GM18511 (cell line): ENCODE measurements around the gene CTNNA3.

Source experiments
- ATAC-seq: cut with Tn5 transposase; IDR thresholded peaks from one replicate; pipeline ENCODE4 v1.9.1; 2021; ENCODE audit warnings: mild to moderate bottlenecking, moderate library complexity; ENCODE audit not compliant: unreplicated experiment

Gene CTNNA3

DNA sequence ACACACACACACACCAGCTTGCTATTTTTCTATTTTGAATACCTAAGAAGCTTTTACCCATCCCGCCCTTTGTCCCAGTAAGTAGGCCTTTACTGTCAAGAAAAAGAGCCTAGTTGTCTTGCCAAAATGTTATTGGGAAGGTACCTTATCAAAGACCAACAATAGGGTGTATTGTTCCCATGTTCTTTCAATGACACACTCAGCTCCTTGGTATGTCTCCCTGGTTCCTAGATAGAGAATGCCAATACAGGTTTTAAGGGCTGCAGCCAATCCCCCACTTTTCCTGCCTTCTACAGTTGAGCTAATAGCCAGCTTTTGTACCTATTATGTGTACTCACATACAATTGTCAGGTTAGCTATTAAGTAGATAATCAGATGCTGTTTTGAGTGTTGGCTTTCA is 862.1 kb downstream of the CTNNA3 start:
- ATAC-seq, result no peak

DNA sequence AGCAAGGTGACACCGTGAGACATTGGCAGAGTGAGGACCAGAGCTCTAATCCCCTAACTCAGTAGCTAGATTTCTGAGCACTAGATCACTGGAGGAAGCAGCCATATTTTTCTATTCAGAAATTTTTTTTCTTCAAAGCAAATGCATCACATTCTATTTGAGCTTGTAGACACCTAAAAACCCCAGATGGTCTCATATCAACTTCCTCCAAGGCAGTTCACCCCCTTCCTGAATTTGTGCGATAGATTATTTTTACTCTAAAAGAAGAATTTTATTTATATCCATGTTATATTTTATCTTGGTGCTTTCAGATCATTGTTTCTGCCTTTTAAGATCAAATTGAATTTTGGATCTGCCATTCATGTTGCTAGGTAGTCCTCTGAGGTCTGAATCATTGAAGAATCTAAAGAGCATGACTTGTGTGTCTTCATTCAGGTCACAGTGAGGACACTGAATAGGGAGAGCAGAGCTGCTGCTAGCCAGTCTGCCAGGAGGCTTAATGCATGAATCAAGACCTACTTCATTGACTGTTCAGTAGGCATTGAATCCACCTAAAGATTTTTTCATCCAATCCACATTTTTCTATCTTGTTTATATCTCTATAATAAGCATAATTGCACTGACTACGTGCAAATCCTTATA is 863.1 kb downstream of the CTNNA3 start:
- no peak for ATAC-seq

DNA sequence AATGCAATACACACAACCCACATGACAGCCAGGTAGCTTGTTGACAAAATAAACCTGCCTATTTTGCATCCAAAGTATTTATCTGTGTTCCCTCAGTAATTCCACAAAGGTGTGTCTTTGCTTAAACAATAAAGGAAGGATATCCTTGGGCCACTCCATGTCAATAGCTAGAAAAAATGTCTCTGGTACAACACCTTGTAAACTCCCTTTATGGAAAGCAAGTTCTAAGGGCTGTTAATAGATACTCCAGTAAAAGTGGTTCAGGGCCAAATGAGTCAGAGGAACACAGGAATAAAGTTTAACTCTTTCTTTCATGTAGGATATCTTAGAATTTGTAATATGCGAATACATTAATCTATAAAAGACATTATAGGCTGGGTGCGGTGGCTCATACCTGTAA is 867.0 kb downstream of the CTNNA3 start:
- no peak for ATAC-seq

DNA sequence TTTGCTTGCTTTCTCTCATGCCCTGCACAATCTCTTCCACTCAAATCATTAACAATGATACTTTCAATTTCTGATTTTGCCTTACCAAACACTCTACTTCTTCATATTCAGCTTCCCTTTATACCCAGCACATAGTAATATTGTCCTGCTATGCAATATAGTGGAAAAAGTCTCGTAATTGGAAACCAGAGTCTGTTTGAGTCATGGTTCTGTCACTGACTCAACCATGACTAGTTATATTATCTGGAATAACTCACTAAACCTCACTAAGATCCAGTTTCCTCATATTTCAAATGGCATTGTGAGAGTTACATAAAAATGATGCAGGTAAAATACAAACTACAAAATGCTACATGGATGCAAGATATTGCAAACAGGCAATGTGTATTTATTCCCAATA is 868.6 kb downstream of the CTNNA3 start:
- no peak for ATAC-seq

DNA sequence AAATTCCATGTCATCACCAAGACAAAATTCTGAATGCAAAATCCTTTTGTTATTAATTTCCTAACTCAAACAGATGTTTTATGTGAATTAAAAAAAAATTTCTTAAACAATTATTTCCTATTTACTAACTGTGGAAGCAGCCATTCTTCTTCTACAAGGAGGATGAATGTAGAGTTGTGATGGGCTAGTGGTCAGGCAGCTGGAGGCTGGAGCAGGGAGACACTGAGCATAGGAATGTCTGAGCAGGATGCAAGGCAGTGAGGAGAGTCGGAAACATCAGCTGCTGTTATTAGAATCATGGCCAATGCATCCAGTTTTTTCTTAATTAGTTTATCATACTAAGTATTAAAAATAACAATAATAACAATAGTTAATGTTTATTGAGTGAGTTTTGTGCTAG is 872.7 kb downstream of the CTNNA3 start:
- no peak for ATAC-seq

DNA sequence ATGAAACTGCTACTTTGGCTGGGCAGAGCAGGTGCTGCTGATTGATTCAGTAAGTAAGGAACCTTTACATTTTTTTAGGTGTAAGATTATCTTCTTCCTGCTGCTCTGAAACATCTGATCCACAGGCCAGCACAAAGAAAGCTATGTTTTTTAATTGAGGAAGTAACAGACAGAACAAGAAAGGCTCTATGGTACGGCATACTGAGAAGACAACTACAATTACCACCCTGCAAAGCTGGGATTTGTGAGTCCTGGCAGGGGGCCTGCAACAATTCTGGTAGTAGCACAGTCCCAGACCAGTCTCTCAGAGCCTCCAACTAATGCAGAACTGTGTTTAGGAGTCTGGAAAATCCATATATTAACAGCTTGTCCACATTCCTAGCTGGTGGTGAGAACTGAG is 873.2 kb downstream of the CTNNA3 start:
- ATAC-seq, result no peak

DNA sequence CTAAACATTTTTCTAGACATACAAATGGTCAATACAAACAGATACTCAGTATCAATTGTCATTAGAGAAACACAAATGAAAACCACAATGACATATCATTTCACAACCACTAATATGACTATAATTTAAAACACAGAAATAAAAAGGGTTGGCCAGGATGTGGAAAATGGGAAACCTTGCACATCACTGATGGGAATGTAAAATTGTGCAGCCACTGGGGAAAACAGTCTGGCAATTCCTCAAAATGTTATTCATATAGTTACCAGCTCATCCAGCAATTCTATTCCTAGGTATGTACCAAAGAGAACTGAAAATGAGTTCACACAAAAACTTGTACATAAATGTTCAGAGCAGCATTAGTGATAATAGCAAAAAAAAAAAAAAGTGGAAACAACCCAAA is 876.3 kb downstream of the CTNNA3 start:
- no peak for ATAC-seq

DNA sequence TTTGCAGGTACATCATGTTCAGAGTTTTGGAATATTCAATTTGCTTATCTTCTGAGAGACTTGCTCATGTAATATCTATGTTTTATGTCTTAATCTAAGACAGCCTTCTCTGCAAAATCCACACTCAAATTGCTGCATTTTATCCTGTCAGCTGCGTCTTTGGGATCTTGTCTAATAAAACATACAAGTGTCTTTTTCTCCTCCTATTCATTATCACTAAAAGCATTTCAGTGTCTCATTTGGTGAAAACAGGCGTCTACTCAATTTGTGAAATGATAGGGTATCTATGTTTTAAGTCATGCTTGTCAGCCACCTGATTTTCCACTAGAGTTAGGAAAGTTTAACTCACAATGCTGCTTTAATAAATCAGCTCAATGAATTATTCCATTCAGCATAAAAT is 882.9 kb downstream of the CTNNA3 start:
- no peak for ATAC-seq

DNA sequence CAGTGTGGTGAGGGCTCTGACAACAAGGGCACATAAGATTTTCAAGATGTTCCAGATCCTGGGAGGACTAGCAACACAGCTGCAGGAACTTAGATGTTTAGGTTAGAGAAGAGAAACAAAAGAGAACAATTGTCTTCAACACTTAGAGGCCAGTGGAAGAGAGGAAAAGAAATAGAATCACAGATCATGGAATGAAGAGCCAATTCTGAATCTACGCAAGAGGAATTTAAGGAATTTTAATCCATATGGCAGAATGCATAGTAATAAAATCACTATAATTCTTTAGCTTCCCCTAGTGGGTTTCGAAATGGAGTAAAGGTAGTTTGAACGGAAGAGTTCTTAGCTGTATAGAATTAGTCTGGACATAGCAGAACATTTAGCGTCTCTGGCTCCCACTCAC is 884.8 kb downstream of the CTNNA3 start:
- no peak for ATAC-seq

DNA sequence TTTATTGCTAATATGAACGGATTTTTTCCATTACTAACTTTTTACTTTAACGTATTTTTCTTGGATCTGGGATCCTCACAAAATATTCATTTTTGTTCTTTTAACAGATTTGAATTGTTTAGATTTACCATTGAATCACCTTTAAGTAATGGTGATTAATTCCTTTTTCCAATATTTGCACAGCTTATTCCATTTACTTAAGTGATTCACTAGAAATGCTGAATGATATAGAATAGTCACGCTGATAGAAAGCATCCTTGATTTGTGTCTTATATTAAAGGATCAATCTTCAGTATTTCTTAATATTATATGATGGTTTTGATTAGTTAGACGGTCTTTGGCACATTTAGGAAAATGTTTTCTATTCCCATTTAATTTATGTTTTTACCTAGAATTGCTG is 886.6 kb downstream of the CTNNA3 start:
- ATAC-seq, result no peak

DNA sequence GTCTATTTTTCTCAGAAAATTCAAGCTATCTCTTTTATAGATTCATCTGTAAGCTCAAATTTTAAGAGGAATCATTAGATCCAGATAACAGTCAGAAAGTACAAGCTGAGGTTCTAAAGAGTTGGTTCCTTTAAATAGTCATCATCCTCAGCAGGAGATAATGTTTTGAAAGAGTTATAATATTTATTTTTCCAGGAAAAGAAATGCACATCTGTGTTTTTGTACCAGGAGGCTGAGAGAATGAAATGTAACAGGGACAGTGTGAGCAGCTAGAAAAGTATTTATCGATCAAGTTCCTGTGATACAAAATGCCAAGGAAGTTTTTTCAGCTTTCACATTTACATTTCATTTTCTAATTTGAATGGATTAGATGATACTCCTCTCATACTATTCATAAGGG is 890.4 kb downstream of the CTNNA3 start:
- ATAC-seq, result no peak

DNA sequence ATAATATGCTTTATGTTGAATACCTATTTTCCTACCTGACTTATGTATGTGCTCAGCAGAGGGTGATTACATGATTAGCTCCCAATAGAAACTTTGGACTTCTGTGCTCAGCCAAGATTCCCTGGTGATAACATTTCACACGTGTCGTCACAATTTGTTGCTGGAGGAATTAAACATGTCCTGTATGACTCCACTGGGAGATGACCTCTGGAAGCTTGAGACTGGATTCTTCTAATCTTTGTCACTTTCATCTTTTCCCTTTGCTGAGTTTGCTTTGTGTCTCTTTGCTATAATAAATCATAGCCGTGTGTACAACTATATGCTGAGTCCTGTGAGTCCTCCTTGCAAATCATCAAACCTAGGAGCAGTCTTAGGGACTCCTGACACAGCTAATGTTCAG is 891.0 kb downstream of the CTNNA3 start:
- ATAC-seq, result no peak

DNA sequence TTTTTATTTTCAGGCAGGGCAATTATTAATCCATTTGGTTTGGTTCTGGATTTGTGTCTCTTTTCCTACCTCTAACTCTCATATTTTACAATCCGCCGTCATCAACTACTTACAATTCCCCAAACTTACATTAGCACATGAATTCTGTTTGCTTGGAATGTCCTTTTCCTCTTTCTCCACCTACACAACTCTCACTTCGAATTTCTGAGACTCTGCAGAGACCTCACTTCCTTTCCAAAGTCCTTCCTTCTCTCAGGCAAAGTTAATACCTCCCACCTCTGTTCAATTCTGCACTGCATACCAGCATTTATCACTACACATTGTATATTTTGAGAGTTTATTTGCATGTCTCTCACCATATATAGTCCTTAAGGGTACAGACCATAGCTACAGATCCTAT is 892.8 kb downstream of the CTNNA3 start:
- ATAC-seq, result no peak

DNA sequence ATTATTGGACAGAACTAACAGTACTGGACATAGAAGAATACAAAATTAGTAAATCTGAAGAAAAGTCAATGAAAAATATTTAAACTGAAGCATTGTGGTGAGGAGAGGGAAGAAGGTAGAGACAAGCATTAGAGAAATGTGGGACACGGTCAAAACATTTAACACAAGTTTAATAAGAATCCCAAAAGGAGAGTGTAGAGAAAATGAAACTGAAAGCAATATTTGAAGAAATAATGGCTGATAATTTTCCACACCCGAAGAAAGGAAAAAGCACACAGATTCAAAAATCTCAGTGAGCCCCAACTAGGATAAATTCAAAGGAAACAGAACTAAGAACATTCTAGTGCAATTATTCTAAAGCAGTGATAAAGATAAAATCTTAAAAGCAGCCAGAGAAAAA is 896.5 kb downstream of the CTNNA3 start:
- no peak for ATAC-seq

DNA sequence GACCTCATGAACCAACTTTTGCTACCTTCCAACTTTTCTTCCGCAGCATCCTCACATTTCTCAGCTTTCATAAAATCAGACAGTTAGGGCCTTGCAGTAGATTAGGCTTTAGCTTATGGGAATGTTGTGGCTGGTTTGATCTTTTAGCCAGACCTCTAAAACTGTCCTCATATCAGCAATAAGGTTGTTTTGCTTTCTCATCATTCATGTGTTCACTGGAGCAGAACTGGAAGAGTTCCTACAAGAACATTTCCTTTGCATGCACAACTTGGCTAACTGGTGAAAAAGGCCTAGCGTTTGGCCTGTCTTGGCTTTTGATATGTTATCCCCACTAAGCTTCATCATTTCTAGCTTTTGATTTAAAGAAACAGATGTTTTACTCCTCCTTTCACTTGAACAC is 900.1 kb downstream of the CTNNA3 start:
- ATAC-seq, result no peak

DNA sequence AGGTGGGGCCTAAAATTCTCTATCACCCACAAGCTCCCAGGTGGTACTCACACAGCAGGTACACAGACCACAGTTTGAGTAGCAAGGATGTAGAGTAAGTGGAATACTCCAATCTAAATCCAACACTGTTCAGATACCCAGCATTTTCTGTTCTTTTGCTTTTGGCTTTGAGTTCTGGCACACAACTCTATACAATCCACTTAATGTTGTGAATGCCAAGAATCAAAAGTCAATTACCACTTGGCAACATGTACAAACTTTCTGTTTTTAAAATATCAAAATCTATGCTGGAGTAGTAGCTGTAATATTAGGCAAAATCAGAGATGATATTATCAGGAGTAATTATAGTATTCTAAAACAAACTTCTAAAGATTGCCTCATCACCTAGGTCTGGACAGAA is 903.6 kb downstream of the CTNNA3 start:
- ATAC-seq, result no peak

DNA sequence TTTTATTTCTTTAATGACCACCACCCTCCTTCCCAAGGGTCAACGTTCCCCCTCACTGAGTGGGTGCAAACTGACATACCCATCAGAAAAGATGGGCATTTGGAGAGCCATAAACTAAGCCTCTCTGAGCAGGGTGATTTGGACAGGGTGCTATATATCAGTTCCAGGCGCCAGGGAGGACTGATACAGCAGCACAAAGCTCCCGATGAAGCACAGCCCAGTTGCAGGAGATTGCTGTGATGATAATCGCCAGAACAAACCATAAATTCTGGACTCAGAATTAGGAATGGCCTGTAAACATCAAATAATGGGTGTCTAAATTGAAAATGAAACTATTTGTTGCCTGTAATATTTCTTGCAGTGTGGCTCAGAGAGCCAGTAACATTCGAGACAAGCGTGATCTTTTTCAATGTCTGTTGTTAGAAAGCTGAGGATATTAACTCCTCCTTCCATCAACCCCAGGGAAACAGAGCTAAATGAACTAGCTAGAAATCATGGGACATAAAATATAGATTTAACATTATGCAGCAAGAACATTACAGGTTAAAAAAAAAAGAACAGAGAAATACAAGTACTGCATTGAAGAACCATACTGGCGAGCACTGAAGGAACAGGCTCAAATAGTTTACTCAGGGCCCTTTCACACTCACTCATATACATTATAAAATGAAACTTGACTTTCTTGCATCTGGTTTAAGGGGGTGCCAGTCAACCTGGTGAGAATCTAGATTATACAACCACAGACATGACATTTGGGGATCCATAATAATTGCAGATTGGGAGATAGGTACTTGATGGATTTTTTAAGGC is 907.6 kb downstream of the CTNNA3 start:
- no peak for ATAC-seq

DNA sequence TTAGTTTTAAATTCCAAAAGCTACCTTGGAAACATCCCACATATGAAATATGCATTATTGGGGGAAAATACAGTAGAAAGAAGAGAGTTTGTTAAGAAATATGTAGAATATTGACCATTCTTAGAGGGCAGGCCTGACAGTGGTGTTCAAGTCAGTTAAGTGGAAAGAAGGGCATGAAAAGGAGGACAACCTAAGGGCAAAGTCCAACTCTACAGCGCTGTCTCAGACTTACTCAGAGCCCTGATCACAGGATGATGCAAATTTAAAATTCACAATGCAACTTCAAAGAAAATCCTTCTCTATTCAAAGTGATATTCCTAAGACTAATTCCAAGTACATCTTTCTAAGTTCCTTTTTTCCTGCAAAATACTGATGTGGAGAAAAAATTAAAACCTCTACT is 909.3 kb downstream of the CTNNA3 start:
- no peak for ATAC-seq

DNA sequence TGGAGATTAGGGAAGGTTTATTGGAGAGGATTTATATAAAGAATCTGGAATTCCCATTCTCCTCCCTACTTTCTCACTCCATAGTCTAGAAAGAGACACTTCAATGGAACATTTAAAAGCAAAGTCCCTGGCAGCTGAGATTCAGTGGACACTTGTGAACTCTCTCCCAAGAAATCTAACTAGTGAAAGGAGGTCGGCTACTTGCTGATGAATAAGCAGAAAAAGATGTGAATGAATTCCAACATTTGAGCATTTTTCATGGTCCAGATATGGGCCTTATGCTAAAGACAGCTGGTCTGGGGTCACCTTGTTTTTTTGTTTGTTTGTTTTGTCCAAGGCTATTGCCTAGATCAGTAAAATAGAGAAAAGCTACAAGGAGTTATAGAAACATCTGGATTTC is 911.2 kb downstream of the CTNNA3 start:
- ATAC-seq, result no peak

DNA sequence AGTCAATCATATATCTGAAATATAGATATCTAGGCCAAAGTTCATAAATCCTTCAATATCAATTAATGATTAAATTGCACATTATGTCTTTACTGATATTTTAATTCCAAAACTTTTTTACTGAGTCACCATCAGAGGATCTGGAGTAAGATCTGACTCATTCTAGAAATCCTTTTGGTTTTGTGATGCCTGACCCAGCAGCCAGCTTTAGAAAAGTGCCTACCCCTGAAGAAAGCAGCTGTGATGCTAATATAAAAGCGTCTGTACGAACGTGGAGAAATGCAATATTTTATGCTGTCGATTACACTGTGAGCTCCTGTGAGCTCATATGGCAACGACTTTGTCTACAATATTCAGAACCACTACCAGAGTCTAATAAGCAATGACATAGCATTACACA is 912.7 kb downstream of the CTNNA3 start:
- no peak for ATAC-seq

DNA sequence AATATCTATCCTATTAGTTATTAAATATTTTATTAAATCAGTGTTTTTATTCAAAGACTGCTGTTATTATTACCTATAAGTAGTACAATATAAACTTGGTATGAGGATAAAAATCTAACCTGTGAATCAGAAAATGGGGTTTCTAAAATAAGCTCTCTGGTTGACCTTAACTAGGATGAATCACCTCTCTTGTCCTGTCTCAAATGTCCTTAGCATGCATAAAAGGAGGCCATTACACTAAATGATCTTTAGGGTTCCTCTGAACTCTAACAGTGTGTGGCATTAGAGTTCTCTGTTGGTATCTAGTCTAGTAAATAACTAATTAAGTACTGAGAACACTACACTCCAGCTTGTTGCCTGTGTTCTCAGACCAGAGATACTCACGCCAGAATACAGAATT is 913.2 kb downstream of the CTNNA3 start:
- ATAC-seq, result no peak

DNA sequence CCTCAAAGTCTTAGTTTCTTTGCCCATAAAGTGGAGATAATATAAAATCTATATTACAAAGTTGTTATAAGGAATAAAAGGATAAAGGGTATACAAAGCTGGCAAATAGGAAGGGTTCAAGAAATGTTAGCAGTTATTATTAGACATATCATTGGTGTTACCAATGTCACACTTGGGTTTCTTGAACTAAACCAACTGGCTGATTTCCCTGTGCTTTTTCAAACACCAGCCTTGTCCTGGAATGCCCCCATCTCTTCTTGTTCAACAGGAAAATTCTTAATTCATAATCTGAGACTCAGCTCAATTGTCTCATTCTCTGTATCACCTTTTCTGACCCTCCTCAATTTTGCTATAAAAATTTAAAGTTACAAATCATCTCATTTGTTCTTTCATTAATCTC is 913.9 kb downstream of the CTNNA3 start:
- ATAC-seq, result no peak

DNA sequence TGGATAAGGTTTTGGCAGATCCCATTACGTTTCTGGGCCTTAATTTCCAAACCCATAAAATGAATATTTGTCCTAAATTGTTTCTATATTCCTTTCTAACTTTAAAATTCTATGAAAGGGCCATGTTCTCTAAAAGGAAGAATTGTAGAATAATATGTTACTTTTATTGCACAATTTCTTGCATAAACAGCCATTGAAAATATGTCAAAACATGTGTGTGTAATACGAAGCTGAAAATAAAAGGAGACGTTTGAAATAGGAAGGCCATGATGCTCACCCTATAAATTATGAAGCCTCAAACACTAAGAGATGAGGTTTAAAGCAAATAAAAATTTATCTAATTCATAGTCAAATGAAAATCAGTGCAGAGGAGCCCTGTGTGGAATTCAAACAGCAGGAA is 915.2 kb downstream of the CTNNA3 start:
- ATAC-seq, result no peak
